Chondrocyte (in vitro differentiated cells): Measurements from ENCODE around the gene SLAMF8. TPM values are rescaled to one million over a fixed set of nuclear protein-coding genes. Genes with fewer than 3 reads are reported as not detected.

ENCODE experiments used
- DNase-seq: peaks from one replicate; pipeline ENCODE4 v3.0.0; 2021; ENCODE audit warnings: mixed read lengths, low spot score
- H3K27ac Mint-ChIP-seq: one replicate; pipeline ENCODE4 v1.8.0; 2021; ENCODE audit warnings: mild to moderate bottlenecking, moderate library complexity, mixed read lengths; ENCODE audit not compliant: unreplicated experiment
- H3K27me3 Mint-ChIP-seq: 2 replicates; pipeline ENCODE4 v1.8.0; 2021; ENCODE audit warnings: low read depth, mixed read lengths
- H3K36me3 Mint-ChIP-seq: 2 replicates; pipeline ENCODE4 v1.8.0; 2021; ENCODE audit warnings: low read depth, mixed read lengths
- H3K4me1 Mint-ChIP-seq: 2 replicates; pipeline ENCODE4 v1.8.0; 2021; ENCODE audit warnings: low read depth, mild to moderate bottlenecking, mixed read lengths
- H3K4me3 Mint-ChIP-seq: one replicate; pipeline ENCODE4 v1.8.0; 2021; ENCODE audit warnings: mild to moderate bottlenecking, moderate library complexity, mixed read lengths; ENCODE audit not compliant: unreplicated experiment
- H3K9me3 Mint-ChIP-seq: 2 replicates; pipeline ENCODE4 v1.8.0; 2021; ENCODE audit warnings: low read depth, mixed read lengths
- total RNA-seq: library from RNA; stranded (reverse); gene quantifications from 3 replicates; pipeline ENCODE4 v1.2.1, GENCODE V29; 2021
- TF ChIP-seq, protein P1 (sequence below): fragments of 200-600 bp; sonication (generic); IDR thresholded peaks from 2 replicates; pipeline ENCODE4 v1.5.0; 2021; ENCODE audit warnings: antibody characterized with exemption, mild to moderate bottlenecking, moderate library complexity

The SLAMF8 gene
- total RNA-seq, 1 donor from 2014 or later = not detected

DNA sequence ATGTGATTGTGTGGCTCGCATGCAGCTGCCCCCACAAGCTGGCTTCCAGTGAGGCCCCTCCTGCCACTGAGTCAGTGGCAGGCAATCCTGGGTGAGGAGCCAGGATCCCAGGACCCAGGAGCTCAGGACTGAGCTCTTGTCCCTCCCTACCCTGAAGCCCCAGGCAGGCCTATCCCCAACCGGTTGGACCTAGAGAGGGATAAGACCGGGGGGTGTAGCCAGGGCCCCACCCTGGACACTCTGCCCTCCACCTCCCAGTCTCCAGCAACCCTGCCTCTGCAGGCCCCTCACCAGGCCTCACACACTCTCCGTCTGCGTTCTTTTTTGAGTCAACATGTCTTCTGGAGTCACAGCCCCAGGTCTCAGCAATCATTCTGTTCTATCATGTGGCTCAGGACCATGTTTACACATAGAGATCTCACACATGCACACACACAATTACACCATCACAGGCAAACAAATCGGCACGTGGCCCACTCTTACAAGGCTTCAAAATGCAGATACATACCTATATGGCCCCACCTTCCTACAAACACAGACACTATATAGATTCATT, 33.2 kb downstream of the SLAMF8 start:
- no peak for DNase-seq
- Mint-ChIP-seq H3K9me3 (no peaks in the 10 kb centered on the region), H3K36me3 (no peaks in the 10 kb centered on the region), H3K4me3 (no peak overlapping the region), H3K27ac (no peak overlapping the region), H3K4me1 (peaks cover 5% of the 10 kb centered on the region), H3K27me3 (no peaks in the 10 kb centered on the region)
- TF ChIP-seq, protein P1, sequence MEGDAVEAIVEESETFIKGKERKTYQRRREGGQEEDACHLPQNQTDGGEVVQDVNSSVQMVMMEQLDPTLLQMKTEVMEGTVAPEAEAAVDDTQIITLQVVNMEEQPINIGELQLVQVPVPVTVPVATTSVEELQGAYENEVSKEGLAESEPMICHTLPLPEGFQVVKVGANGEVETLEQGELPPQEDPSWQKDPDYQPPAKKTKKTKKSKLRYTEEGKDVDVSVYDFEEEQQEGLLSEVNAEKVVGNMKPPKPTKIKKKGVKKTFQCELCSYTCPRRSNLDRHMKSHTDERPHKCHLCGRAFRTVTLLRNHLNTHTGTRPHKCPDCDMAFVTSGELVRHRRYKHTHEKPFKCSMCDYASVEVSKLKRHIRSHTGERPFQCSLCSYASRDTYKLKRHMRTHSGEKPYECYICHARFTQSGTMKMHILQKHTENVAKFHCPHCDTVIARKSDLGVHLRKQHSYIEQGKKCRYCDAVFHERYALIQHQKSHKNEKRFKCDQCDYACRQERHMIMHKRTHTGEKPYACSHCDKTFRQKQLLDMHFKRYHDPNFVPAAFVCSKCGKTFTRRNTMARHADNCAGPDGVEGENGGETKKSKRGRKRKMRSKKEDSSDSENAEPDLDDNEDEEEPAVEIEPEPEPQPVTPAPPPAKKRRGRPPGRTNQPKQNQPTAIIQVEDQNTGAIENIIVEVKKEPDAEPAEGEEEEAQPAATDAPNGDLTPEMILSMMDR = no peak

DNA sequence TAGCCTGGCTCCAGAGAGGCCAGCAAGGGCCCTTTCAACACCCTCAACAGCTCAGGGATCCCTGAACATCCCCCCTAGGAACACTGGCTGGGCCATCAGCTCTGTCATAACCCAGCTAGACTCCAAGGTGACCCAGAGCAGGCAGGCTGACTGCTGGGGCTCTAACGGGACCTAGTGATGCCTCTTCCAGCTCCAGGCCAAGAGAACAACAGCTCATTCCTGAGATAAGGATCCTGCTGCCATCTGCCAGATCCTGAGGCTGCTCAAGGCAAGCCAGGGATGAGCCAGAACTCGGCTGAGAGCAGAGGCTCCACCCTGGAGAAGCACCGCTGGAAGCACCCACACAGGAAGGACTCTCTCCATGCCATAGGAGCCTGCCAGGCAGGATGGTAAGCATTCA, 33.8 kb downstream of the SLAMF8 start:
- no peaks in the 10 kb centered on the region for H3K27me3 Mint-ChIP-seq
- no peaks in the 10 kb centered on the region for H3K4me1 Mint-ChIP-seq
- TF ChIP-seq, protein P1 = no peak
- no peaks in the 10 kb centered on the region for H3K36me3 Mint-ChIP-seq
- H3K27ac Mint-ChIP-seq = no peak overlapping the region
- no peak for DNase-seq
- no peaks in the 10 kb centered on the region for H3K9me3 Mint-ChIP-seq
- H3K4me3 Mint-ChIP-seq = no peak overlapping the region

DNA sequence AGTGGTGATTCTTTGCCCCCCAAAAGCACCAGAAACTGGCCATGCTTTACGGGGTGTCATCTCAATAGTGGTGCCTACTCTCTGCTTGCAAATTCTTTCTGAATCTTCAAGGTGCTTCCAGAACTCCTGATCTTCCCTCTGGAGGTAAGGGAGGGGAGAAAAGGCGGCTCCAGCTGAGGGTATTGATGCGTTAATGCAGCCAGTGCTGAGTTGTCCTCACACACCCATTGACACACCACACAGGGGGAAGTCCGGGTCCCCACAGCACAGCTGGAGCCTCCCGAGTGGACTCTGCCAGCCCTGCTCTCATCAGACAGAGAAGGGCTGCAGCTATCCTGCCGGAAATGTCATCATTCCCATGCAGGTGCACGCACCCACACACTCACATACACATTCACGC, 34.5 kb downstream of the SLAMF8 start:
- Mint-ChIP-seq H3K27me3 (no peaks in the 10 kb centered on the region), H3K27ac (no peak overlapping the region), H3K4me3 (no peak overlapping the region), H3K36me3 (no peaks in the 10 kb centered on the region), H3K9me3 (no peaks in the 10 kb centered on the region), H3K4me1 (no peaks in the 10 kb centered on the region)
- DNase-seq = no peak
- TF ChIP-seq, protein P1 = no peak

DNA sequence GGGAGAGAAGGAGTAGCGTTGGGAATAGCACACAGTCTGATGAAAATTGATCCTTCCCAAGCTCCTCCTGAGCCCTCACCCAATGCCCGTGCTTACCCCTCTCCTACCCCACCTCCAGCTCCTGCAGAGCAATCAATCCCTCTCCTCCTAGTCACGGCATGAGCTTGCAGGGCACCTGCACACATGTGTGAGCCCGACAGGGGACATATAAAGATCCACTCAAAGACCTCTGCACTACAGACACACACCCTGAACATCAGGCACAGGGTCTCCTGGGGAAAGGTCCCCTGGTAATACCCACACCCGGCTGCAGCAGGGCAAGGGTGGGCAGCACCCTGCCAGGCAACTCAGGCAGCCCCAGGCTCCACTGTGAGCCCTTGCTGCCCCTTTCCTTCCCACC, 35.4 kb downstream of the SLAMF8 start:
- Mint-ChIP-seq H3K36me3 (no peaks in the 10 kb centered on the region), H3K27me3 (no peaks in the 10 kb centered on the region), H3K9me3 (no peaks in the 10 kb centered on the region), H3K4me1 (no peaks in the 10 kb centered on the region), H3K27ac (no peak overlapping the region), H3K4me3 (no peak overlapping the region)
- TF ChIP-seq, protein P1 = no peak
- no peak for DNase-seq

DNA sequence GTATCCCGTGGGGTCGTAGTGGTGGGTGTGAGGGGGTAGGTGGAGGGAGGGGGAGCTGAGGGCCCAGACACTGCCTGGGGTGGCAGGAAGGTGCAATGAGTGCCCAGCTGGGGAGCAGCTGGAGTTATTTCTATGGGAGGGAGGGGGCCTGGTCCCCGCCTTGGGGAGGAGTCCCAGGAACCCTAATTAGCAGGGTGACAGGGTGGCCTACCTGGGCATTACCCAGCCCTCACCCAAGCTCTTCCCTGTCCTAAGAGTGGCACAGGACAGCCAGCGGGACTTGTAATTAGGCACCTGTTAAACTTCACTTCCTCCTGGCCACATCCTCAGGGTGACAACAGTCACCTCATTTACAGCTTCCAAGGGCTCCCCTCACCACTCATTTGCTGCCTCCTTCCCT, 35.9 kb downstream of the SLAMF8 start, which contains the start of gene VSIG8:
VSIG8 (minus strand) TSS at position 101 of the 400 bp plus-strand sequence. CDS start 136 bp downstream, outside the sequence.
- TF ChIP-seq, protein P1 = no peak
- Mint-ChIP-seq H3K4me1 (no peaks in the 10 kb centered on the region), H3K27me3 (no peaks in the 10 kb centered on the region)

More for the DNA sequence above, 35.9 kb downstream of the SLAMF8 start, which contains the start of gene VSIG8:
- DNase-seq = no peak
- Mint-ChIP-seq H3K36me3 (no peaks in the 10 kb centered on the region), H3K4me3 (no peak within 1 kb of the TSS), H3K27ac (no peak within 1 kb of the TSS), H3K9me3 (no peaks in the 10 kb centered on the region)
